Panc1 (cell line): ENCODE measurements around the gene CMKLR1.

ENCODE experiments used
- CTCF ChIP-seq: fragments of 450-650 bp; IDR thresholded peaks from 2 replicates; pipeline ENCODE4 v1.5.1; 2017; ENCODE audit warnings: mild to moderate bottlenecking
- POLR2AphosphoS5 ChIP-seq: IDR thresholded peaks from 2 replicates; pipeline ENCODE4 v1.6.1; 2012; ENCODE audit warnings: mild to moderate bottlenecking, low read depth, low read length, moderate library complexity
- REST ChIP-seq, 2 experiments: IDR thresholded peaks; 2 replicates each; pipeline ENCODE4 v1.6.1; 2011 to 2012; ENCODE audit warnings: low read depth in 2 of 2, control low read depth in 1 of 2, low read length in 1 of 2, mild to moderate bottlenecking in 1 of 2, moderate library complexity in 1 of 2; ENCODE audit not compliant: insufficient read depth in 1 of 2
- TCF7L2 ChIP-seq: IDR thresholded peaks from 2 replicates; pipeline ENCODE4 v1.6.1; 2011; ENCODE audit warnings: mild to moderate bottlenecking, low read depth, low read length, inconsistent platforms

- no peak for TF ChIP-seq CTCF
- no peak for TF ChIP-seq REST (IDR thresholded peaks at IDR 0.05; ENCODE audit: insufficient read depth in 1 of 2, low read depth in 2 of 2, low read length in 1 of 2)
- no peak for TF ChIP-seq POLR2AphosphoS5
- TF ChIP-seq TCF7L2, result no peak
These were observed 83.9 kb downstream of the CMKLR1 start for GRCh38 chr12:108255252-108255602.
